ENCODE results near the gene GUCA2B. TPM values are rescaled to one million over a fixed set of nuclear protein-coding genes. Genes with fewer than 3 reads are reported as not detected.

The GUCA2B gene
- total and polyA plus RNA-seq, 2 of the 4 experiments (the other 2 are of a cell fraction): not detected

GRCh38 chr1:42175314-42176054 lies 22.3 kb downstream of the GUCA2B start:
- POLR2A ChIA-PET (ENCODE audit: unreplicated experiment): no interaction called here
- WGBS, 2 experiments (ENCODE audit: extremely low coverage in 2 of 2, insufficient read length in 1 of 2): 100% methylated on average over 1 of the region's 7 CpGs; no CpG with 5 or more reads in 1 of the 2 experiments

More at GRCh38 chr1:42175314-42176054, 22.3 kb downstream of the GUCA2B start:
- H4K5ac ChIP-seq (ENCODE audit: low read depth, low read length): no peak overlapping the region
- H3K27me3 ChIP-seq (ENCODE audit: control insufficient read depth, insufficient read depth, low read length): no peaks in the 10 kb centered on the region
- no peak overlapping the region for H2AFZ ChIP-seq (replicated peaks; ENCODE audit: low read length, poor library complexity)
- H4K91ac ChIP-seq (ENCODE audit: insufficient read depth, low read depth, low read length): no peak overlapping the region
- no peak overlapping the region for H3K9ac ChIP-seq (ENCODE audit: low read depth, low read length)
- H2BK15ac ChIP-seq (ENCODE audit: low read depth, low read length): no peak overlapping the region
- H2AK9ac ChIP-seq (replicated peaks; ENCODE audit: low read depth, low read length, poor library complexity): no peak overlapping the region
- no peak overlapping the region for H3K14ac ChIP-seq (replicated peaks; ENCODE audit: low read depth, low read length)
- H4K20me1 ChIP-seq (ENCODE audit: insufficient read depth, low read length): peaks cover 9% of the 10 kb centered on the region; the same call in 1 of the 2 replicates
- no peaks in the 10 kb centered on the region for H3K9me3 ChIP-seq (ENCODE audit: control insufficient read depth, insufficient read depth, low read length)
- H3K79me1 ChIP-seq (ENCODE audit: low read depth in 1 of 2, low read length in 2 of 2): no peaks in the 10 kb centered on the region
- no peak for ATAC-seq (ENCODE audit: low read depth)
- H3K4me2 ChIP-seq (ENCODE audit: low read depth, low read length): no peak overlapping the region
- CTCF ChIA-PET: interaction anchor here (1.3 kb wide), 1 partner anchor 159 kb away, joined by 4 read pairs; no protein-coding TSS in a partner anchor
- no peak for TF ChIP-seq RAD21 (IDR thresholded peaks at IDR 0.05; ENCODE audit: low read length)
- TF ChIP-seq NFE2L2 (IDR thresholded peaks at IDR 0.05; ENCODE audit: low read depth, low read length): no peak
- no peak for TF ChIP-seq FOS (IDR thresholded peaks at IDR 0.05; ENCODE audit: low read depth, low read length)
- TF ChIP-seq RFX5 (IDR thresholded peaks at IDR 0.05; ENCODE audit: low read depth, low read length): no peak
- TF ChIP-seq, protein P1, sequence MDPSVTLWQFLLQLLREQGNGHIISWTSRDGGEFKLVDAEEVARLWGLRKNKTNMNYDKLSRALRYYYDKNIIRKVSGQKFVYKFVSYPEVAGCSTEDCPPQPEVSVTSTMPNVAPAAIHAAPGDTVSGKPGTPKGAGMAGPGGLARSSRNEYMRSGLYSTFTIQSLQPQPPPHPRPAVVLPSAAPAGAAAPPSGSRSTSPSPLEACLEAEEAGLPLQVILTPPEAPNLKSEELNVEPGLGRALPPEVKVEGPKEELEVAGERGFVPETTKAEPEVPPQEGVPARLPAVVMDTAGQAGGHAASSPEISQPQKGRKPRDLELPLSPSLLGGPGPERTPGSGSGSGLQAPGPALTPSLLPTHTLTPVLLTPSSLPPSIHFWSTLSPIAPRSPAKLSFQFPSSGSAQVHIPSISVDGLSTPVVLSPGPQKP (IDR thresholded peaks at IDR 0.05; ENCODE audit: borderline replicate concordance, low read depth, low read length): no peak
- TF ChIP-seq BHLHE40 (IDR thresholded peaks at IDR 0.05; ENCODE audit: low read depth, low read length): no peak
- no peak for TF ChIP-seq CEBPB (IDR thresholded peaks at IDR 0.05; ENCODE audit: low read depth, low read length)
- no peak for TF ChIP-seq USF2 (IDR thresholded peaks at IDR 0.05; ENCODE audit: low read depth, low read length)
- TF ChIP-seq, protein P2, sequence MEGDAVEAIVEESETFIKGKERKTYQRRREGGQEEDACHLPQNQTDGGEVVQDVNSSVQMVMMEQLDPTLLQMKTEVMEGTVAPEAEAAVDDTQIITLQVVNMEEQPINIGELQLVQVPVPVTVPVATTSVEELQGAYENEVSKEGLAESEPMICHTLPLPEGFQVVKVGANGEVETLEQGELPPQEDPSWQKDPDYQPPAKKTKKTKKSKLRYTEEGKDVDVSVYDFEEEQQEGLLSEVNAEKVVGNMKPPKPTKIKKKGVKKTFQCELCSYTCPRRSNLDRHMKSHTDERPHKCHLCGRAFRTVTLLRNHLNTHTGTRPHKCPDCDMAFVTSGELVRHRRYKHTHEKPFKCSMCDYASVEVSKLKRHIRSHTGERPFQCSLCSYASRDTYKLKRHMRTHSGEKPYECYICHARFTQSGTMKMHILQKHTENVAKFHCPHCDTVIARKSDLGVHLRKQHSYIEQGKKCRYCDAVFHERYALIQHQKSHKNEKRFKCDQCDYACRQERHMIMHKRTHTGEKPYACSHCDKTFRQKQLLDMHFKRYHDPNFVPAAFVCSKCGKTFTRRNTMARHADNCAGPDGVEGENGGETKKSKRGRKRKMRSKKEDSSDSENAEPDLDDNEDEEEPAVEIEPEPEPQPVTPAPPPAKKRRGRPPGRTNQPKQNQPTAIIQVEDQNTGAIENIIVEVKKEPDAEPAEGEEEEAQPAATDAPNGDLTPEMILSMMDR (conservative IDR thresholded peaks at IDR 0.05; ENCODE audit: low read depth, low read length): no peak
- no peak for TF ChIP-seq RCOR1 (IDR thresholded peaks at IDR 0.05; ENCODE audit: insufficient replicate concordance, low read length)
- TF ChIP-seq CHD1 (IDR thresholded peaks at IDR 0.05; ENCODE audit: low read depth, low read length): no peak
- TF ChIP-seq MAZ (IDR thresholded peaks at IDR 0.05; ENCODE audit: borderline replicate concordance, low read depth, low read length): no peak
- TF ChIP-seq MAFK (IDR thresholded peaks at IDR 0.05; ENCODE audit: low read depth, low read length): no peak
- no peak for TF ChIP-seq POLR2A (IDR thresholded peaks at IDR 0.05; ENCODE audit: low read depth, low read length)
- no peak overlapping the region for H3K27ac ChIP-seq (ENCODE audit: insufficient read depth, low read length)
- H4K8ac ChIP-seq (ENCODE audit: low read depth in 2 of 2, low read length in 2 of 2): no peak overlapping the region
- intact Hi-C loops (cut with micrococcal nuclease): loop anchor here (2.0 to 10.0 kb wide), 3 partner anchors 281 to 479 kb away; partner anchors contain the start of genes PPCS, PPIH and ZMYND12
- BruUV-seq (replicated peaks): no TSS peak
- H3K4ac ChIP-seq (ENCODE audit: low read depth, low read length): no peak overlapping the region
- 0 out of 2 replicates have a peak, but pooled peaks cover 2% of the 10 kb centered on the region for H3K9me1 ChIP-seq (ENCODE audit: insufficient read depth, low read length)
- dilution Hi-C loops (cut with HindIII; ENCODE audit: low sequenced_read_pairs, unreplicated experiment): no loop called here
- no peak overlapping the region for H2AK5ac ChIP-seq (ENCODE audit: low read depth, low read length)
- no peak overlapping the region for H3K4me3 ChIP-seq (ENCODE audit: insufficient read depth, low read depth, low read length)
- DNase-seq: no peak
- H2BK5ac ChIP-seq (ENCODE audit: low read depth, low read length, poor library complexity, severe bottlenecking): no peak overlapping the region
- no peak overlapping the region for H3K56ac ChIP-seq (ENCODE audit: extremely low read depth, insufficient read depth, low read length)
- H2BK20ac ChIP-seq (ENCODE audit: low read depth, low read length): no peak overlapping the region
- peaks cover 10% of the 10 kb centered on the region for H3K4me1 ChIP-seq (ENCODE audit: control insufficient read depth, insufficient read depth, low read length)
- peaks cover 4% of the 10 kb centered on the region for H3K36me3 ChIP-seq (ENCODE audit: control insufficient read depth, insufficient read depth, low read length)
- in situ Hi-C loops (cut with MboI; ENCODE audit: low sequenced_read_pairs): no loop called here
- no peak overlapping the region for H3K18ac ChIP-seq (ENCODE audit: low read depth, low read length)
- H2BK120ac ChIP-seq (ENCODE audit: low read depth, low read length): no peak overlapping the region
- no peak overlapping the region for H3K23ac ChIP-seq (ENCODE audit: low read depth, low read length)

All from IMR-90 (cell line).